GM13977 (cell line): Measurements from ENCODE around the gene HSD17B3.

Experiments used
- DNase-seq: peaks from one replicate; pipeline ENCODE4 v3.0.0; 2012; ENCODE audit warnings: low spot score
- in situ Hi-C: fragments of 300-500 bp; cut with MboI; formaldehyde crosslinking; loops from one replicate; pipeline ENCODE4 v1.12.0; 2022; ENCODE audit warnings: low sequenced_read_pairs, low pct_unique_long_range_greater_than_20kb, mixed read lengths, inconsistent platforms; ENCODE audit not compliant: unreplicated experiment
- TF ChIP-seq, protein P1 (sequence below): IDR thresholded peaks from 2 replicates; pipeline ENCODE4 v1.5.1; 2012; ENCODE audit warnings: mild to moderate bottlenecking, control low read depth; ENCODE audit not compliant: insufficient read depth; ENCODE audit errors: extremely low read depth, missing control alignments

Gene HSD17B3

GRCh38 chr9:96256800-96257199, 45.2 kb downstream of the HSD17B3 start:
- in situ Hi-C loops = no loop called here
- TF ChIP-seq, protein P1, sequence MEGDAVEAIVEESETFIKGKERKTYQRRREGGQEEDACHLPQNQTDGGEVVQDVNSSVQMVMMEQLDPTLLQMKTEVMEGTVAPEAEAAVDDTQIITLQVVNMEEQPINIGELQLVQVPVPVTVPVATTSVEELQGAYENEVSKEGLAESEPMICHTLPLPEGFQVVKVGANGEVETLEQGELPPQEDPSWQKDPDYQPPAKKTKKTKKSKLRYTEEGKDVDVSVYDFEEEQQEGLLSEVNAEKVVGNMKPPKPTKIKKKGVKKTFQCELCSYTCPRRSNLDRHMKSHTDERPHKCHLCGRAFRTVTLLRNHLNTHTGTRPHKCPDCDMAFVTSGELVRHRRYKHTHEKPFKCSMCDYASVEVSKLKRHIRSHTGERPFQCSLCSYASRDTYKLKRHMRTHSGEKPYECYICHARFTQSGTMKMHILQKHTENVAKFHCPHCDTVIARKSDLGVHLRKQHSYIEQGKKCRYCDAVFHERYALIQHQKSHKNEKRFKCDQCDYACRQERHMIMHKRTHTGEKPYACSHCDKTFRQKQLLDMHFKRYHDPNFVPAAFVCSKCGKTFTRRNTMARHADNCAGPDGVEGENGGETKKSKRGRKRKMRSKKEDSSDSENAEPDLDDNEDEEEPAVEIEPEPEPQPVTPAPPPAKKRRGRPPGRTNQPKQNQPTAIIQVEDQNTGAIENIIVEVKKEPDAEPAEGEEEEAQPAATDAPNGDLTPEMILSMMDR = no peak
- DNase-seq = no peak

GRCh38 chr9:96255698-96256097, 46.3 kb downstream of the HSD17B3 start:
- in situ Hi-C loops = no loop called here
- TF ChIP-seq, protein P1 = no peak

GRCh38 chr9:96253059-96253696, 48.8 kb downstream of the HSD17B3 start:
- TF ChIP-seq, protein P1 = no peak
- in situ Hi-C loops = no loop called here
- no peak for DNase-seq

More at GRCh38 chr9:96255698-96256097, 46.3 kb downstream of the HSD17B3 start:
- no peak for DNase-seq

- TF ChIP-seq, protein P1 = no peak
- in situ Hi-C loops = no loop called here
- no peak for DNase-seq
Measured at GRCh38 chr9:96251451-96251850, 50.5 kb downstream of the HSD17B3 start.

DNA sequence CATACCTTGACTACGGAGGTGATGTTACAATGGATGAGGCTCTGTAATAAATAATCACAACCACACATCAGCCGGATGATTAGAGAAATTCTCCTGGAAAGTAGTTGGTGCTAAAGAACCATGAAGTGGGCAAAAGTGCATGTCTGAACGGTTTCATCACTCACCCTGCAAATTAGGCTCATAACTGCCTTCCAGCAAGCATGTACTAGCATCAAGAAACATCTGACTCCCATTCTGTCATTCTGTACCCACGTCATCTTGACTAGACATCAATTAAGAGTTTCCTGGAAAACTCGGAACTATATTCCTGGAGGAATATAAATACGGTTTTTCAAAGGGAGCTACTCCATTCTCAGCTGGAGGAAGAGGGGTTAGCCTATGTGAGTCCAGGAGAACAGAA, 52.2 kb downstream of the HSD17B3 start:
- in situ Hi-C loops = no loop called here
- TF ChIP-seq, protein P1 = no peak
- DNase-seq = no peak

- no peak for DNase-seq
- TF ChIP-seq, protein P1 = no peak
- in situ Hi-C loops = no loop called here
Measured at GRCh38 chr9:96246267-96246671, 55.7 kb downstream of the HSD17B3 start.
